Adrenal gland (tissue), 5 donors: Measurements from ENCODE around the gene CEMP1.
"Not testable (repeated sequence)": the region's sequence is repeated elsewhere in the genome, so short reads cannot be mapped to it uniquely, and the experiment has no call there.

Source experiments
- POLR2A ChIP-seq, 2 donors: fragments of 450-650 bp; IDR thresholded peaks; one replicate each; pipeline ENCODE4 v1.6.1; 2017; ENCODE audit warnings: antibody characterized with exemption in 2 of 2, mild to moderate bottlenecking in 2 of 2, moderate library complexity in 1 of 2
- TF ChIP-seq, protein P1 (sequence below), 6 experiments: fragments of 450-650 bp in 4 of 6; fragments of 200-600 bp in 2 of 6; sonication (generic) in 1 of 6; IDR thresholded peaks; 1 replicate in 5 of 6; 2 replicates in 1 of 6; pipeline versions ENCODE4 v1.5.1 to v1.8.0; 2016 to 2021; ENCODE audit warnings: antibody characterized with exemption in 6 of 6, mild to moderate bottlenecking in 2 of 6, moderate library complexity in 1 of 6
- donor health status: DM: no; HTN: no; CAD: no.

DNA sequence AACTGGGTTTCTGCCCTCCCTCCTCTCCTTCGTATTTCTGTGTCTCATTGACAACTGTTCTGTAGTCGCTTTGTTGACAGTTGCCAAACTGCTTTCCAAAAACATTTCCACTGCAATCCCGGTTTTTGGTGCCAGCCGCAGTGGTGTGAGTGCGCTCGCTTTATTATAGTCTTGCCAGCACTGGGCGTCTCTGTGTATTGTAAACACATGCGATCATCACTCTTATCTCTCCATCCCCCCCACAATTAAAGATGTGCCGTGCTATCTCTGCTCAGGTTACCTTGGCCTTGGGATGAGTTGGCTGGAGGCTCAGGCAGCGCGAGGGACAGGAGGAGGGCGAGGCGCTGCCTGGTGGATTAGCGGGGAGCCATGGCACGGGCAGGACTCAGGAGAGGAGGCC lies 25.9 kb upstream of the CEMP1 start:
- TF ChIP-seq, protein P1, sequence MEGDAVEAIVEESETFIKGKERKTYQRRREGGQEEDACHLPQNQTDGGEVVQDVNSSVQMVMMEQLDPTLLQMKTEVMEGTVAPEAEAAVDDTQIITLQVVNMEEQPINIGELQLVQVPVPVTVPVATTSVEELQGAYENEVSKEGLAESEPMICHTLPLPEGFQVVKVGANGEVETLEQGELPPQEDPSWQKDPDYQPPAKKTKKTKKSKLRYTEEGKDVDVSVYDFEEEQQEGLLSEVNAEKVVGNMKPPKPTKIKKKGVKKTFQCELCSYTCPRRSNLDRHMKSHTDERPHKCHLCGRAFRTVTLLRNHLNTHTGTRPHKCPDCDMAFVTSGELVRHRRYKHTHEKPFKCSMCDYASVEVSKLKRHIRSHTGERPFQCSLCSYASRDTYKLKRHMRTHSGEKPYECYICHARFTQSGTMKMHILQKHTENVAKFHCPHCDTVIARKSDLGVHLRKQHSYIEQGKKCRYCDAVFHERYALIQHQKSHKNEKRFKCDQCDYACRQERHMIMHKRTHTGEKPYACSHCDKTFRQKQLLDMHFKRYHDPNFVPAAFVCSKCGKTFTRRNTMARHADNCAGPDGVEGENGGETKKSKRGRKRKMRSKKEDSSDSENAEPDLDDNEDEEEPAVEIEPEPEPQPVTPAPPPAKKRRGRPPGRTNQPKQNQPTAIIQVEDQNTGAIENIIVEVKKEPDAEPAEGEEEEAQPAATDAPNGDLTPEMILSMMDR (IDR thresholded peaks at IDR 0.05): not testable (repeated sequence)
- not testable (repeated sequence) for TF ChIP-seq POLR2A (IDR thresholded peaks at IDR 0.05)
